ENCODE data around the gene VAV3.

DNA sequence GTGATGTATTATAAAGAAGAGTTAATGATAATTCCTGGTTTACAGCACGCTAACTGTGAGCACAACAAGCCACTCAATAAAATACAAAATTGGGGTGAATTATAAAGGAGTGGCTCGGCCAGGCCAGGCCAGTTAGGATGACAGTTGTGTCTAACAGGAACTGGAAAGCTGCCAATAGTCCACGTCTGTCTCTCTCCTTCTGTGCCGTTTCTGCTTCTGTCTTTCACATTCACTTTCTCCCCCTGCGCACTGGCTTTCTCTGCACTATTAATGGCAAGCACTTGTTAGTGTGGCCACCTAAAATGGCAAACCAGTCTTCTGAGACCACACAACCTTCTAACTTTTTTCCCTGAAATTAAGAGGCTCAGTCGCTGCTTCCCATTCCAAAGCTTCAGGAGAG, 429.9 kb downstream of the VAV3 start:
- TF ChIP-seq, protein P1, sequence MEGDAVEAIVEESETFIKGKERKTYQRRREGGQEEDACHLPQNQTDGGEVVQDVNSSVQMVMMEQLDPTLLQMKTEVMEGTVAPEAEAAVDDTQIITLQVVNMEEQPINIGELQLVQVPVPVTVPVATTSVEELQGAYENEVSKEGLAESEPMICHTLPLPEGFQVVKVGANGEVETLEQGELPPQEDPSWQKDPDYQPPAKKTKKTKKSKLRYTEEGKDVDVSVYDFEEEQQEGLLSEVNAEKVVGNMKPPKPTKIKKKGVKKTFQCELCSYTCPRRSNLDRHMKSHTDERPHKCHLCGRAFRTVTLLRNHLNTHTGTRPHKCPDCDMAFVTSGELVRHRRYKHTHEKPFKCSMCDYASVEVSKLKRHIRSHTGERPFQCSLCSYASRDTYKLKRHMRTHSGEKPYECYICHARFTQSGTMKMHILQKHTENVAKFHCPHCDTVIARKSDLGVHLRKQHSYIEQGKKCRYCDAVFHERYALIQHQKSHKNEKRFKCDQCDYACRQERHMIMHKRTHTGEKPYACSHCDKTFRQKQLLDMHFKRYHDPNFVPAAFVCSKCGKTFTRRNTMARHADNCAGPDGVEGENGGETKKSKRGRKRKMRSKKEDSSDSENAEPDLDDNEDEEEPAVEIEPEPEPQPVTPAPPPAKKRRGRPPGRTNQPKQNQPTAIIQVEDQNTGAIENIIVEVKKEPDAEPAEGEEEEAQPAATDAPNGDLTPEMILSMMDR (optimal IDR thresholded peaks at IDR 0.05 in 1 of 3, IDR thresholded peaks at IDR 0.05 in 1 of 3, conservative IDR thresholded peaks at IDR 0.05 in 1 of 3; ENCODE audit: extremely low read depth in 1 of 3, insufficient read depth in 2 of 3, low read length in 3 of 3), result no peak
- TF ChIP-seq EZH2 (IDR thresholded peaks at IDR 0.05; ENCODE audit: low read length), result no peak
